HFF-Myc (cell line): ENCODE results near the gene RNF114.
"Not testable (repeated sequence)": the region's sequence is repeated elsewhere in the genome, so short reads cannot be mapped to it uniquely, and the experiment has no call there.

Experiments
- DNase-seq: peaks from one replicate; pipeline ENCODE4 v3.0.0-alpha.2; 2011; ENCODE audit warnings: low read depth; ENCODE audit errors: extremely low read depth
- H3K4me3 ChIP-seq: replicated peaks from 2 replicates; pipeline ENCODE4 v1.5.1; 2011; ENCODE audit warnings: low read depth, mild to moderate bottlenecking, control low read depth, low read length
- CTCF ChIP-seq: IDR thresholded peaks from 2 replicates; pipeline ENCODE4 v1.5.1; 2012; ENCODE audit warnings: mild to moderate bottlenecking, low read depth, low read length, control low read depth; ENCODE audit errors: missing control alignments

RNF114 gene

GRCh38 chr20:49987868-49988690, 51.9 kb downstream of the RNF114 start:
- no peak for DNase-seq
- H3K4me3 ChIP-seq = no peak overlapping the region
- no peak for TF ChIP-seq CTCF

- peak; percentile 81 for DNase-seq
- H3K4me3 ChIP-seq = peak overlapping the region; percentile 19
- no peak for TF ChIP-seq CTCF
Measured at GRCh38 chr20:49989234-49990065, 53.3 kb downstream of the RNF114 start.

- H3K4me3 ChIP-seq = no peak overlapping the region
- DNase-seq = no peak
- no peak for TF ChIP-seq CTCF
Measured at GRCh38 chr20:49990271-49990720, 54.1 kb downstream of the RNF114 start.

- no peak for TF ChIP-seq CTCF
- H3K4me3 ChIP-seq = no peak overlapping the region
- no peak for DNase-seq
Measured at GRCh38 chr20:49993301-49993751, 57.1 kb downstream of the RNF114 start.

- DNase-seq = no peak
- TF ChIP-seq CTCF = no peak
- no peak overlapping the region for H3K4me3 ChIP-seq
Measured at GRCh38 chr20:49995586-49995985, 59.4 kb downstream of the RNF114 start.

- not testable (repeated sequence) for DNase-seq, H3K4me3 ChIP-seq
Measured at GRCh38 chr20:49998478-49999188, 62.4 kb downstream of the RNF114 start.

GRCh38 chr20:49999329-49999728, 63.1 kb downstream of the RNF114 start:
- DNase-seq = no peak
- no peak for TF ChIP-seq CTCF
- no peak overlapping the region for H3K4me3 ChIP-seq

- H3K4me3 ChIP-seq, DNase-seq: not testable (repeated sequence)
Measured at GRCh38 chr20:50000548-50001222, 64.5 kb downstream of the RNF114 start.
